Amniotic stem cell (primary cell): ENCODE data around the gene SPANXC.
"Not testable (repeated sequence)": the region's sequence is repeated elsewhere in the genome, so short reads cannot be mapped to it uniquely, and the experiment has no call there.

Experiments used
- DNase-seq: peaks from one replicate; lab custom pipeline; 2025; lab: John Stamatoyannopoulos, UW

SPANXC gene

GRCh38 chrX:141242417-141242816, at the start of gene SPANXC:
TSS of gene SPANXC (minus strand) at chrX:141242517. CDS start at chrX:141242457, 60 bp downstream.
- not testable (repeated sequence) for DNase-seq

GRCh38 chrX:141279476-141279875, 37.2 kb upstream of the SPANXC start:
- no peak for DNase-seq

- peak; percentile 0 for DNase-seq
These were observed 36.0 kb upstream of the SPANXC start for GRCh38 chrX:141278306-141278705.

- DNase-seq = no peak
These were observed 15.8 kb upstream of the SPANXC start for GRCh38 chrX:141258080-141258479.

GRCh38 chrX:141221611-141222010, 20.7 kb downstream of the SPANXC start:
- no peak for DNase-seq

GRCh38 chrX:141220342-141221008, 21.8 kb downstream of the SPANXC start:
- peak; percentile 2 for DNase-seq

- DNase-seq = no peak
These were observed 28.1 kb downstream of the SPANXC start for GRCh38 chrX:141214196-141214595.

- DNase-seq = no peak
These were observed 40.4 kb downstream of the SPANXC start for GRCh38 chrX:141201962-141202361.
